Measurements from ENCODE around the gene BEND6.

GRCh38 chr6:56940463-56940862, 14.4 kb upstream of the BEND6 start:
- TF ChIP-seq CTCF (conservative IDR thresholded peaks at IDR 0.05; ENCODE audit: low read length), result no peak
- TF ChIP-seq EZH2phosphoT487 (IDR thresholded peaks at IDR 0.05; ENCODE audit: borderline replicate concordance), result no peak
